OCI-LY7 (cell line): Measurements from ENCODE around the gene CNTN6. TPM values are rescaled to one million over a fixed set of nuclear protein-coding genes. Genes with fewer than 3 reads are reported as not detected.

ENCODE experiments used
- BruUV-seq: library from RNA; stranded (reverse); fragments of 400-500 nt; replicated peaks from 2 replicates; lab custom pipeline; 2021; lab: Mats Ljungman, UMichigan
- CTCF ChIA-PET: fragments of 300-600 bp; sonication (Branson Sonifier 250); formaldehyde crosslinking; loops from one replicate; lab custom pipeline; 2022; ENCODE audit warnings: antibody characterized with exemption; ENCODE audit not compliant: unreplicated experiment; lab: Charles Lee
- POLR2A ChIA-PET: fragments of 300-600 bp; sonication (Branson Sonifier 250); formaldehyde crosslinking; loops from one replicate; lab custom pipeline; 2022; ENCODE audit warnings: antibody characterized with exemption; lab: Charles Lee
- DNase-seq: peaks from one replicate; pipeline ENCODE4 v3.0.0-alpha.2; 2015; ENCODE audit warnings: low spot score
- H2AFZ ChIP-seq: fragments of 200-600 bp; sonication (generic), shearing (Covaris generic); 2 replicates; pipeline ENCODE4 v1.6.1; 2014; ENCODE audit warnings: mild to moderate bottlenecking, antibody characterized with exemption, low read length, moderate library complexity
- H3K27ac ChIP-seq: fragments of 200-600 bp; sonication (generic); 2 replicates; pipeline ENCODE4 v1.5.1; 2014; ENCODE audit warnings: mixed run types, low read depth, mild to moderate bottlenecking, moderate library complexity, low read length, inconsistent platforms; ENCODE audit not compliant: poor library complexity, severe bottlenecking
- H3K36me3 ChIP-seq: fragments of 200-600 bp; sonication (generic); 2 replicates; pipeline ENCODE4 v1.6.1; 2014; ENCODE audit warnings: mild to moderate bottlenecking, antibody characterized with exemption, low read length, moderate library complexity, mixed read lengths; ENCODE audit not compliant: insufficient read depth
- H3K4me1 ChIP-seq: fragments of 200-600 bp; sonication (generic); 2 replicates; pipeline ENCODE4 v1.5.1; 2014; ENCODE audit warnings: mild to moderate bottlenecking, low read length; ENCODE audit not compliant: insufficient read depth, poor library complexity, severe bottlenecking
- H3K4me2 ChIP-seq: fragments of 200-600 bp; sonication (generic); 2 replicates; pipeline ENCODE4 v1.6.1; 2014; ENCODE audit warnings: mild to moderate bottlenecking, low read length
- H3K4me3 ChIP-seq: fragments of 200-600 bp; sonication (generic); 2 replicates; pipeline ENCODE4 v1.5.1; 2014; ENCODE audit warnings: mild to moderate bottlenecking, low read depth, low read length; ENCODE audit not compliant: poor library complexity, severe bottlenecking
- H3K79me2 ChIP-seq: fragments of 200-600 bp; sonication (generic); 2 replicates; pipeline ENCODE4 v1.6.1; 2016; ENCODE audit warnings: low read depth, mild to moderate bottlenecking, low read length, moderate library complexity, mixed read lengths; ENCODE audit not compliant: insufficient read depth
- H3K9me2 ChIP-seq: fragments of 200-600 bp; sonication (generic); 2 replicates; pipeline ENCODE4 v1.6.1; 2016; ENCODE audit warnings: mild to moderate bottlenecking, low read length, mixed read lengths; ENCODE audit not compliant: insufficient read depth
- H3K9me3 ChIP-seq: fragments of 200-600 bp; sonication (generic); 2 replicates; pipeline ENCODE4 v1.6.1; 2014; ENCODE audit warnings: mild to moderate bottlenecking, mixed run types, low read length, mixed read lengths
- H4K20me1 ChIP-seq: fragments of 200-600 bp; sonication (generic); 2 replicates; pipeline ENCODE4 v1.6.1; 2014; ENCODE audit warnings: mild to moderate bottlenecking, antibody characterized with exemption, low read length, moderate library complexity, mixed read lengths; ENCODE audit not compliant: insufficient read depth
- CTCF ChIP-seq: fragments of 200-600 bp; sonication (generic); conservative IDR thresholded peaks from 2 replicates; pipeline ENCODE4 v1.5.1; 2014; ENCODE audit warnings: mild to moderate bottlenecking, antibody characterized with exemption, low read length, moderate library complexity, mixed read lengths
- EZH2phosphoT487 ChIP-seq: fragments of 200-600 bp; sonication (generic); IDR thresholded peaks from 2 replicates; pipeline ENCODE4 v1.6.1; 2018; ENCODE audit warnings: low read depth, borderline replicate concordance, mild to moderate bottlenecking, mixed run types, antibody characterized with exemption, low read length, moderate library complexity, mixed read lengths
- intact Hi-C: fragments of 100-400 bp; cut with micrococcal nuclease; formaldehyde crosslinking; loops from one replicate; pipeline ENCODE4 v1.10.0; 2022; ENCODE audit not compliant: unreplicated experiment
- total RNA-seq, 2 experiments: library from RNA; depleted of rRNA in 1 of 2; stranded (reverse); fragments of >200 nt in 1 of 2; shearing (Covaris generic) in 1 of 2; gene quantifications; 2 replicates each; pipeline ENCODE4 v1.2.3, GENCODE V29; 2014 to 2022

The CNTN6 gene
- total RNA-seq, 2 experiments from 2014 or later, result not detected

GRCh38 chr3:1183320-1184048 lies 90.7 kb downstream of the CNTN6 start:
- Histone ChIP-seq H4K20me1 (no peaks in the 10 kb centered on the region), H3K4me3 (no peak overlapping the region), H3K27ac (no peak overlapping the region), H3K79me2 (no peaks in the 10 kb centered on the region), H3K36me3 (no peaks in the 10 kb centered on the region), H3K4me2 (no peak overlapping the region), H3K4me1 (no peaks in the 10 kb centered on the region), H3K9me3 (no peaks in the 10 kb centered on the region), H3K9me2 (no peaks in the 10 kb centered on the region), H2AFZ (no peak overlapping the region)
- ChIA-PET CTCF (no interaction called here), POLR2A (no interaction called here)
- BruUV-seq, result no TSS peak
- no peak for DNase-seq
- no peak for TF ChIP-seq EZH2phosphoT487
- TF ChIP-seq CTCF, result no peak
- intact Hi-C loops, result no loop called here

- H4K20me1 ChIP-seq, result no peaks in the 10 kb centered on the region
- no peak for DNase-seq
- BruUV-seq, result no TSS peak
- H3K4me2 ChIP-seq, result no peak overlapping the region
- ChIA-PET CTCF (no interaction called here), POLR2A (no interaction called here)
- H3K79me2 ChIP-seq, result no peaks in the 10 kb centered on the region
- H3K27ac ChIP-seq, result no peak overlapping the region
- H2AFZ ChIP-seq, result no peak overlapping the region
- H3K9me2 ChIP-seq, result no peaks in the 10 kb centered on the region
- H3K9me3 ChIP-seq, result no peaks in the 10 kb centered on the region
- TF ChIP-seq CTCF (no peak), EZH2phosphoT487 (no peak)
- H3K36me3 ChIP-seq, result no peaks in the 10 kb centered on the region
- no peaks in the 10 kb centered on the region for H3K4me1 ChIP-seq
- intact Hi-C loops, result no loop called here
- H3K4me3 ChIP-seq, result no peak overlapping the region
Measured at GRCh38 chr3:1190569-1190968, 97.7 kb downstream of the CNTN6 start.

- no peaks in the 10 kb centered on the region for H4K20me1 ChIP-seq
- H3K4me3 ChIP-seq, result no peak overlapping the region
- no TSS peak for BruUV-seq
- intact Hi-C loops, result no loop called here
- no peak overlapping the region for H2AFZ ChIP-seq
- H3K4me1 ChIP-seq, result no peaks in the 10 kb centered on the region
- H3K9me3 ChIP-seq, result no peaks in the 10 kb centered on the region
- ChIA-PET CTCF (no interaction called here), POLR2A (interaction anchor here (1.1 kb wide), 1 partner anchor 83 kb away, joined by 3 read pairs; no protein-coding TSS in a partner anchor)
- TF ChIP-seq EZH2phosphoT487, result no peak
- no peak for TF ChIP-seq CTCF
- H3K79me2 ChIP-seq, result no peaks in the 10 kb centered on the region
- no peak overlapping the region for H3K27ac ChIP-seq
- no peaks in the 10 kb centered on the region for H3K36me3 ChIP-seq
- no peak for DNase-seq
- H3K4me2 ChIP-seq, result no peak overlapping the region
- H3K9me2 ChIP-seq, result no peaks in the 10 kb centered on the region
Measured at GRCh38 chr3:1191026-1191425, 98.2 kb downstream of the CNTN6 start.
